WTC11 (cell line): ENCODE data around the gene NR3C2. TPM values are rescaled to one million over a fixed set of nuclear protein-coding genes. Genes with fewer than 3 reads are reported as not detected.

Experiments
- ATAC-seq: fragments of 200-7000 bp; cut with Tn5 transposase; 2 replicates; pipeline ENCODE4 v1.10.0; 2021; ENCODE audit warnings: mild to moderate bottlenecking, moderate library complexity
- CTCF ChIA-PET: fragments of 300-600 bp; sonication (Branson Sonifier 250); formaldehyde crosslinking; loops from one replicate; lab custom pipeline; 2021; ENCODE audit warnings: antibody characterized with exemption; lab: Charles Lee
- POLR2A ChIA-PET: fragments of 350-600 bp; sonication (Branson Sonifier 250); formaldehyde crosslinking; loops from one replicate; lab custom pipeline; 2021; ENCODE audit warnings: antibody characterized with exemption; lab: Charles Lee
- DNase-seq: peaks from one replicate; pipeline ENCODE4 v3.0.0; 2021; ENCODE audit warnings: low spot score
- H3K27ac Mint-ChIP-seq: 2 replicates; pipeline ENCODE4 v1.8.0; 2021; ENCODE audit warnings: mixed read lengths
- H3K27me3 Mint-ChIP-seq: 2 replicates; pipeline ENCODE4 v1.8.0; 2021; ENCODE audit warnings: low read depth, mild to moderate bottlenecking, moderate library complexity, mixed read lengths
- H3K36me3 Mint-ChIP-seq: 2 replicates; pipeline ENCODE4 v1.8.0; 2021; ENCODE audit warnings: mixed read lengths
- H3K4me1 Mint-ChIP-seq: 2 replicates; pipeline ENCODE4 v1.8.0; 2022; ENCODE audit warnings: mixed read lengths
- H3K4me3 Mint-ChIP-seq: 2 replicates; pipeline ENCODE4 v1.8.0; 2021; ENCODE audit warnings: mild to moderate bottlenecking, moderate library complexity, mixed read lengths
- H3K9me3 Mint-ChIP-seq: 2 replicates; pipeline ENCODE4 v1.8.0; 2021; ENCODE audit warnings: mixed read lengths
- ATF1 ChIP-seq: sonication (generic); formaldehyde crosslinking; IDR thresholded peaks from 2 replicates; pipeline ENCODE4 v1.8.1; 2023; ENCODE audit warnings: mild to moderate bottlenecking, moderate library complexity, missing genetic modification reagents
- EMX1 ChIP-seq: fragments of 250-450 bp; sonication (Bioruptor Pico); IDR thresholded peaks from 2 replicates; pipeline ENCODE4 v1.8.0; 2021; ENCODE audit warnings: mild to moderate bottlenecking
- ETV6 ChIP-seq: sonication (generic); formaldehyde crosslinking; IDR thresholded peaks from 2 replicates; pipeline ENCODE4 v1.8.1; 2022; ENCODE audit warnings: mild to moderate bottlenecking, missing genetic modification reagents
- GTF2I ChIP-seq: fragments of 250-450 bp; sonication (Bioruptor Pico); conservative IDR thresholded peaks from 2 replicates; pipeline ENCODE4 v1.4.0; 2021; ENCODE audit warnings: mild to moderate bottlenecking
- NFE2L1 ChIP-seq: sonication (generic); formaldehyde crosslinking; IDR thresholded peaks from 2 replicates; pipeline ENCODE4 v1.8.1; 2023; ENCODE audit warnings: missing genetic modification reagents
- NFYB ChIP-seq: sonication (generic); formaldehyde crosslinking; conservative IDR thresholded peaks from 2 replicates; pipeline ENCODE4 v1.8.0; 2022; ENCODE audit warnings: low read depth, missing genetic modification reagents
- NR1H2 ChIP-seq: sonication (generic); formaldehyde crosslinking; IDR thresholded peaks from 2 replicates; pipeline ENCODE4 v1.9.0; 2021; ENCODE audit warnings: mild to moderate bottlenecking, moderate library complexity, missing genetic modification reagents
- NR2C2 ChIP-seq: sonication (generic); formaldehyde crosslinking; IDR thresholded peaks from 2 replicates; pipeline ENCODE4 v1.8.0; 2022; ENCODE audit warnings: mild to moderate bottlenecking, missing genetic modification reagents
- SMAD4 ChIP-seq: sonication (generic); formaldehyde crosslinking; IDR thresholded peaks from 2 replicates; pipeline ENCODE4 v1.8.0; 2022; ENCODE audit warnings: mild to moderate bottlenecking, missing genetic modification reagents
- SP1 ChIP-seq: sonication (generic); formaldehyde crosslinking; conservative IDR thresholded peaks from 2 replicates; pipeline ENCODE4 v1.8.1; 2022; ENCODE audit warnings: missing genetic modification reagents
- TCF7 ChIP-seq: sonication (generic); formaldehyde crosslinking; IDR thresholded peaks from 2 replicates; pipeline ENCODE4 v1.8.0; 2022; ENCODE audit warnings: mild to moderate bottlenecking, low read depth, missing genetic modification reagents, moderate library complexity
- ZNF138 ChIP-seq: sonication (generic); formaldehyde crosslinking; conservative IDR thresholded peaks from 2 replicates; pipeline ENCODE4 v1.8.1; 2022; ENCODE audit warnings: mild to moderate bottlenecking, moderate library complexity, missing genetic modification reagents
- total RNA-seq: library from RNA; stranded (reverse); gene quantifications from 3 replicates; pipeline ENCODE4 v1.2.3, GENCODE V29; 2021
- TF ChIP-seq, protein P1 (sequence below): sonication (generic); formaldehyde crosslinking; IDR thresholded peaks from 2 replicates; pipeline ENCODE4 v1.8.1; 2022; ENCODE audit warnings: missing genetic modification reagents, borderline replicate concordance
- TF ChIP-seq, protein P2 (sequence below): sonication (generic); formaldehyde crosslinking; IDR thresholded peaks from 2 replicates; pipeline ENCODE4 v1.8.1; 2023; ENCODE audit warnings: mild to moderate bottlenecking, missing genetic modification reagents
- TF ChIP-seq, protein P3 (sequence below): sonication (generic); formaldehyde crosslinking; IDR thresholded peaks from 2 replicates; pipeline ENCODE4 v1.8.1; 2023; ENCODE audit warnings: mild to moderate bottlenecking, missing genetic modification reagents
- TF ChIP-seq, protein P4 (sequence below): sonication (generic); formaldehyde crosslinking; IDR thresholded peaks from 2 replicates; pipeline ENCODE4 v1.8.1; 2023; ENCODE audit warnings: mild to moderate bottlenecking, missing genetic modification reagents, moderate library complexity
- TF ChIP-seq, protein P5 (sequence below): sonication (generic); formaldehyde crosslinking; IDR thresholded peaks from 2 replicates; pipeline ENCODE4 v1.8.1; 2023; ENCODE audit warnings: mild to moderate bottlenecking, missing genetic modification reagents, moderate library complexity
- TF ChIP-seq, protein P6 (sequence below): sonication (generic); formaldehyde crosslinking; IDR thresholded peaks from 2 replicates; pipeline ENCODE4 v1.8.1; 2022; ENCODE audit warnings: mild to moderate bottlenecking, missing genetic modification reagents, moderate library complexity, borderline replicate concordance
- TF ChIP-seq, protein P7 (sequence below): sonication (generic); formaldehyde crosslinking; IDR thresholded peaks from 2 replicates; pipeline ENCODE4 v1.8.0; 2023; ENCODE audit warnings: mild to moderate bottlenecking, missing genetic modification reagents

The NR3C2 gene
- total RNA-seq, 1 experiment from 2014 or later, result 2.8 TPM

DNA sequence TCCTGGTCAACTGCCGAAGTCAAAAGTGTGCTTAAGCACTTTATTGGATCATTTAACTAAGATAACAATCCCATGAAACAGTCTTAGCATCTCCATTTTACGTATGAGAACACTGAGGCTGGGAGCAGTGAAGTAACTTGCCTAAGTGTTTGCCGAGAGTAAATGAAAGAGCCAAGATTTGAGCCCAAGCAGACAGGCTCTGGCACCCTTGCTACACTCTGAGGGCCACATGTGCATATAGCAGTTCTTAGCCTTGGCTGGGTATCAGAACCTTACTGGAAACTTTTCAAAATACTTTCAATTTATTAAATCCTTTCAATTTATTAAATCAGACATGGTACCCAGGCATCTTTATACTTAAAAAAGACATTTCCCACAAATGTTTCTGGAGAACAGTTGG, 225.9 kb downstream of the NR3C2 start (continued):
- TF ChIP-seq GTF2I (no peak), SMAD4 (no peak), ATF1 (CRISPR knock-in tag) (no peak), NR2C2 (no peak), EMX1 (CRISPR knock-in tag) (no peak), ETV6 (no peak)
- TF ChIP-seq, protein P1, sequence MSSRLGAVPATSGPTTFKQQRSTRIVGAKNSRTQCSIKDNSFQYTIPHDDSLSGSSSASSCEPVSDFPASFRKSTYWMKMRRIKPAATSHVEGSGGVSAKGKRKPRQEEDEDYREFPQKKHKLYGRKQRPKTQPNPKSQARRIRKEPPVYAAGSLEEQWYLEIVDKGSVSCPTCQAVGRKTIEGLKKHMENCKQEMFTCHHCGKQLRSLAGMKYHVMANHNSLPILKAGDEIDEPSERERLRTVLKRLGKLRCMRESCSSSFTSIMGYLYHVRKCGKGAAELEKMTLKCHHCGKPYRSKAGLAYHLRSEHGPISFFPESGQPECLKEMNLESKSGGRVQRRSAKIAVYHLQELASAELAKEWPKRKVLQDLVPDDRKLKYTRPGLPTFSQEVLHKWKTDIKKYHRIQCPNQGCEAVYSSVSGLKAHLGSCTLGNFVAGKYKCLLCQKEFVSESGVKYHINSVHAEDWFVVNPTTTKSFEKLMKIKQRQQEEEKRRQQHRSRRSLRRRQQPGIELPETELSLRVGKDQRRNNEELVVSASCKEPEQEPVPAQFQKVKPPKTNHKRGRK (CRISPR knock-in tag), result no peak
- TF ChIP-seq, protein P2, sequence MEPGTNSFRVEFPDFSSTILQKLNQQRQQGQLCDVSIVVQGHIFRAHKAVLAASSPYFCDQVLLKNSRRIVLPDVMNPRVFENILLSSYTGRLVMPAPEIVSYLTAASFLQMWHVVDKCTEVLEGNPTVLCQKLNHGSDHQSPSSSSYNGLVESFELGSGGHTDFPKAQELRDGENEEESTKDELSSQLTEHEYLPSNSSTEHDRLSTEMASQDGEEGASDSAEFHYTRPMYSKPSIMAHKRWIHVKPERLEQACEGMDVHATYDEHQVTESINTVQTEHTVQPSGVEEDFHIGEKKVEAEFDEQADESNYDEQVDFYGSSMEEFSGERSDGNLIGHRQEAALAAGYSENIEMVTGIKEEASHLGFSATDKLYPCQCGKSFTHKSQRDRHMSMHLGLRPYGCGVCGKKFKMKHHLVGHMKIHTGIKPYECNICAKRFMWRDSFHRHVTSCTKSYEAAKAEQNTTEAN (CRISPR knock-in tag), result no peak
- TF ChIP-seq, protein P3, sequence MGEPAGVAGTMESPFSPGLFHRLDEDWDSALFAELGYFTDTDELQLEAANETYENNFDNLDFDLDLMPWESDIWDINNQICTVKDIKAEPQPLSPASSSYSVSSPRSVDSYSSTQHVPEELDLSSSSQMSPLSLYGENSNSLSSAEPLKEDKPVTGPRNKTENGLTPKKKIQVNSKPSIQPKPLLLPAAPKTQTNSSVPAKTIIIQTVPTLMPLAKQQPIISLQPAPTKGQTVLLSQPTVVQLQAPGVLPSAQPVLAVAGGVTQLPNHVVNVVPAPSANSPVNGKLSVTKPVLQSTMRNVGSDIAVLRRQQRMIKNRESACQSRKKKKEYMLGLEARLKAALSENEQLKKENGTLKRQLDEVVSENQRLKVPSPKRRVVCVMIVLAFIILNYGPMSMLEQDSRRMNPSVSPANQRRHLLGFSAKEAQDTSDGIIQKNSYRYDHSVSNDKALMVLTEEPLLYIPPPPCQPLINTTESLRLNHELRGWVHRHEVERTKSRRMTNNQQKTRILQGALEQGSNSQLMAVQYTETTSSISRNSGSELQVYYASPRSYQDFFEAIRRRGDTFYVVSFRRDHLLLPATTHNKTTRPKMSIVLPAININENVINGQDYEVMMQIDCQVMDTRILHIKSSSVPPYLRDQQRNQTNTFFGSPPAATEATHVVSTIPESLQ (CRISPR knock-in tag), result no peak
- TF ChIP-seq, protein P4, sequence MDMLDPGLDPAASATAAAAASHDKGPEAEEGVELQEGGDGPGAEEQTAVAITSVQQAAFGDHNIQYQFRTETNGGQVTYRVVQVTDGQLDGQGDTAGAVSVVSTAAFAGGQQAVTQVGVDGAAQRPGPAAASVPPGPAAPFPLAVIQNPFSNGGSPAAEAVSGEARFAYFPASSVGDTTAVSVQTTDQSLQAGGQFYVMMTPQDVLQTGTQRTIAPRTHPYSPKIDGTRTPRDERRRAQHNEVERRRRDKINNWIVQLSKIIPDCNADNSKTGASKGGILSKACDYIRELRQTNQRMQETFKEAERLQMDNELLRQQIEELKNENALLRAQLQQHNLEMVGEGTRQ, result no peak
- TF ChIP-seq, protein P5, sequence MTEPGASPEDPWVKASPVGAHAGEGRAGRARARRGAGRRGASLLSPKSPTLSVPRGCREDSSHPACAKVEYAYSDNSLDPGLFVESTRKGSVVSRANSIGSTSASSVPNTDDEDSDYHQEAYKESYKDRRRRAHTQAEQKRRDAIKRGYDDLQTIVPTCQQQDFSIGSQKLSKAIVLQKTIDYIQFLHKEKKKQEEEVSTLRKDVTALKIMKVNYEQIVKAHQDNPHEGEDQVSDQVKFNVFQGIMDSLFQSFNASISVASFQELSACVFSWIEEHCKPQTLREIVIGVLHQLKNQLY (CRISPR knock-in tag), result no peak

DNA sequence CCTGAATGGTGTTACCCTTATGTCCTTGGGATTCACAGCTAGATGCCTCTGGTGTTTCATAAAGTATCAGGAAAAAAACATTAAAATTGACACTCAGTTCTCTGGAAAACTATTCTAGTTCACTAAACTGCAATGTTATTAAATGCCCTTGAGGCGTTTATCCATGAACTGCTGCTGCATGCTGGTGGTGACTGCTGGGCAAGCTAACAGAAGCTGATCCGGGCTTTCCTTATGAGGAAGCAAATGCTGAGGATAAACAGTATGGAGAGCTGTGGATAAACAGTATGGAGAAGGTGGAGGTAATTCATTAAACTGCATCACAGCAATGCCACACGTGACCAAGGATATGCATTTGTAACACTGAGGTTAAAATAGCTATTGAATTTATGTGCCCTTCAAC, 227.0 kb downstream of the NR3C2 start:
- CTCF ChIA-PET, result no interaction called here
- H3K4me1 Mint-ChIP-seq, result peaks cover 4% of the 10 kb centered on the region

More for the DNA sequence above, 227.0 kb downstream of the NR3C2 start:
- Mint-ChIP-seq H3K9me3 (no peaks in the 10 kb centered on the region), H3K27ac (no peak overlapping the region), H3K27me3 (no peaks in the 10 kb centered on the region), H3K4me3 (no peak overlapping the region), H3K36me3 (no peaks in the 10 kb centered on the region)
- DNase-seq (no peak), ATAC-seq (no peak)
- POLR2A ChIA-PET, result no interaction called here
- TF ChIP-seq NFE2L1 (no peak), TCF7 (CRISPR knock-in tag) (no peak), ZNF138 (CRISPR knock-in tag) (no peak), NR1H2 (no peak), NFYB (CRISPR knock-in tag) (no peak), SP1 (CRISPR knock-in tag) (no peak)
- TF ChIP-seq, protein P6, sequence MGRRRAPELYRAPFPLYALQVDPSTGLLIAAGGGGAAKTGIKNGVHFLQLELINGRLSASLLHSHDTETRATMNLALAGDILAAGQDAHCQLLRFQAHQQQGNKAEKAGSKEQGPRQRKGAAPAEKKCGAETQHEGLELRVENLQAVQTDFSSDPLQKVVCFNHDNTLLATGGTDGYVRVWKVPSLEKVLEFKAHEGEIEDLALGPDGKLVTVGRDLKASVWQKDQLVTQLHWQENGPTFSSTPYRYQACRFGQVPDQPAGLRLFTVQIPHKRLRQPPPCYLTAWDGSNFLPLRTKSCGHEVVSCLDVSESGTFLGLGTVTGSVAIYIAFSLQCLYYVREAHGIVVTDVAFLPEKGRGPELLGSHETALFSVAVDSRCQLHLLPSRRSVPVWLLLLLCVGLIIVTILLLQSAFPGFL (CRISPR knock-in tag), result no peak
- TF ChIP-seq, protein P7, sequence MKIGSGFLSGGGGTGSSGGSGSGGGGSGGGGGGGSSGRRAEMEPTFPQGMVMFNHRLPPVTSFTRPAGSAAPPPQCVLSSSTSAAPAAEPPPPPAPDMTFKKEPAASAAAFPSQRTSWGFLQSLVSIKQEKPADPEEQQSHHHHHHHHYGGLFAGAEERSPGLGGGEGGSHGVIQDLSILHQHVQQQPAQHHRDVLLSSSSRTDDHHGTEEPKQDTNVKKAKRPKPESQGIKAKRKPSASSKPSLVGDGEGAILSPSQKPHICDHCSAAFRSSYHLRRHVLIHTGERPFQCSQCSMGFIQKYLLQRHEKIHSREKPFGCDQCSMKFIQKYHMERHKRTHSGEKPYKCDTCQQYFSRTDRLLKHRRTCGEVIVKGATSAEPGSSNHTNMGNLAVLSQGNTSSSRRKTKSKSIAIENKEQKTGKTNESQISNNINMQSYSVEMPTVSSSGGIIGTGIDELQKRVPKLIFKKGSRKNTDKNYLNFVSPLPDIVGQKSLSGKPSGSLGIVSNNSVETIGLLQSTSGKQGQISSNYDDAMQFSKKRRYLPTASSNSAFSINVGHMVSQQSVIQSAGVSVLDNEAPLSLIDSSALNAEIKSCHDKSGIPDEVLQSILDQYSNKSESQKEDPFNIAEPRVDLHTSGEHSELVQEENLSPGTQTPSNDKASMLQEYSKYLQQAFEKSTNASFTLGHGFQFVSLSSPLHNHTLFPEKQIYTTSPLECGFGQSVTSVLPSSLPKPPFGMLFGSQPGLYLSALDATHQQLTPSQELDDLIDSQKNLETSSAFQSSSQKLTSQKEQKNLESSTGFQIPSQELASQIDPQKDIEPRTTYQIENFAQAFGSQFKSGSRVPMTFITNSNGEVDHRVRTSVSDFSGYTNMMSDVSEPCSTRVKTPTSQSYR (CRISPR knock-in tag), result no peak
- TF ChIP-seq, protein P2 (CRISPR knock-in tag), result no peak
